HEK293 (cell line): ENCODE data around the gene DLX3.

Experiments used
- TRIM28 ChIP-seq: IDR thresholded peaks from 2 replicates; pipeline ENCODE4 v1.6.1; 2011; ENCODE audit warnings: low read length, control low read depth, borderline replicate concordance
- ZBTB7A ChIP-seq: fragments of 450-650 bp; formaldehyde crosslinking; IDR thresholded peaks from 2 replicates; pipeline ENCODE4 v1.5.1; 2016; ENCODE audit warnings: low read depth, missing biosample characterization, missing genetic modification characterization
- ZIC2 ChIP-seq: fragments of 450-650 bp; formaldehyde crosslinking; IDR thresholded peaks from 2 replicates; pipeline ENCODE4 v1.5.1; 2016; ENCODE audit warnings: missing biosample characterization, missing genetic modification characterization
- ZNF121 ChIP-seq: fragments of 450-650 bp; formaldehyde crosslinking; IDR thresholded peaks from 2 replicates; pipeline ENCODE4 v1.5.1; 2016; ENCODE audit warnings: missing biosample characterization, missing genetic modification characterization
- ZNF23 ChIP-seq: fragments of 450-650 bp; formaldehyde crosslinking; IDR thresholded peaks from 2 replicates; pipeline ENCODE4 v1.5.1; 2016; ENCODE audit warnings: missing biosample characterization, missing genetic modification characterization, borderline replicate concordance
- ZNF600 ChIP-seq: fragments of 450-650 bp; formaldehyde crosslinking; IDR thresholded peaks from 2 replicates; pipeline ENCODE4 v1.5.1; 2016; ENCODE audit warnings: missing biosample characterization, missing genetic modification characterization
- ZNF707 ChIP-seq: fragments of 450-650 bp; formaldehyde crosslinking; IDR thresholded peaks from 2 replicates; pipeline ENCODE4 v1.5.1; 2016; ENCODE audit warnings: missing biosample characterization, missing genetic modification characterization
- TF ChIP-seq, protein P1 (sequence below): fragments of 450-650 bp; formaldehyde crosslinking; IDR thresholded peaks from 2 replicates; pipeline ENCODE4 v1.5.1; 2016; ENCODE audit warnings: missing biosample characterization, missing genetic modification characterization
- TF ChIP-seq, protein P2 (sequence below): fragments of 450-650 bp; formaldehyde crosslinking; IDR thresholded peaks from 2 replicates; pipeline ENCODE4 v1.5.1; 2017; ENCODE audit warnings: missing biosample characterization, missing genetic modification characterization
- TF ChIP-seq, protein P3 (sequence below): fragments of 450-650 bp; formaldehyde crosslinking; IDR thresholded peaks from 2 replicates; pipeline ENCODE4 v1.5.1; 2016; ENCODE audit warnings: missing biosample characterization, missing genetic modification characterization

DNA sequence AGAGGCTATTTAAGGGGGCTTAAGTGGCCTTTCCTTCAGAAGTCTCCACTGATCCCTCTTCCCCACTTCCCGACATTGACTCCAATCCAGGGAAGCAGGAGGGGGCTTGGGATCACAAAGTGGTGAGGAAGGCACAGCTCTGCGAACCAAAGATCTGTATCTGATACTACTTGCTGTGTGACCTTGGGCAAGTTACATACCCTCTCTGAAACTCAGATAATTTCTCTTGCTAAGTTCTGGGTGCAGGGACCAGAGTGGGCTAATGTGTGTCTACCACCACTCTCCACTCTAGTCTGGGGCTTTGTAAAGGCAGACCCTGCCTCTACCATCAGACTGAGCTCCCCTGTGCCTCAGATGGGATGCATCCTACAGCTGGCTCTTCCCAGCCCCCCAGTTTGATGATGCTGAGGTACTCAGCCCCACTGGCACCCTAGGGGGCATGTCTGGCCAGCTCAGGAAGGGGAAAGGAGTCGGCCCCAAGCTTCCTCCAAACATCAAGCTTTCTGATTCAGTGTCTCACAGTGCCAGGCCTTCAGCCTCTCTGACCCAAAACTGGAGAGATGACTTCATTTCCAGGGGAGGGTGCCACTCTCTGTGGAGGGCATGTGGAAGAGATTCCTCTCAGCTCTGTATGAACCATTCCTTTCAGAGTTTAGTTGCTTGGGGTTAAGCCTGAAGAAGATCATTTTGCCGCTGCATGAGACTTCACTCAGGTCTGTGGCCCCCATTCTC lies 15.1 kb downstream of the DLX3 start:
- no peak for TF ChIP-seq ZNF707 (tag by site-specific recombination)
- TF ChIP-seq, protein P1, sequence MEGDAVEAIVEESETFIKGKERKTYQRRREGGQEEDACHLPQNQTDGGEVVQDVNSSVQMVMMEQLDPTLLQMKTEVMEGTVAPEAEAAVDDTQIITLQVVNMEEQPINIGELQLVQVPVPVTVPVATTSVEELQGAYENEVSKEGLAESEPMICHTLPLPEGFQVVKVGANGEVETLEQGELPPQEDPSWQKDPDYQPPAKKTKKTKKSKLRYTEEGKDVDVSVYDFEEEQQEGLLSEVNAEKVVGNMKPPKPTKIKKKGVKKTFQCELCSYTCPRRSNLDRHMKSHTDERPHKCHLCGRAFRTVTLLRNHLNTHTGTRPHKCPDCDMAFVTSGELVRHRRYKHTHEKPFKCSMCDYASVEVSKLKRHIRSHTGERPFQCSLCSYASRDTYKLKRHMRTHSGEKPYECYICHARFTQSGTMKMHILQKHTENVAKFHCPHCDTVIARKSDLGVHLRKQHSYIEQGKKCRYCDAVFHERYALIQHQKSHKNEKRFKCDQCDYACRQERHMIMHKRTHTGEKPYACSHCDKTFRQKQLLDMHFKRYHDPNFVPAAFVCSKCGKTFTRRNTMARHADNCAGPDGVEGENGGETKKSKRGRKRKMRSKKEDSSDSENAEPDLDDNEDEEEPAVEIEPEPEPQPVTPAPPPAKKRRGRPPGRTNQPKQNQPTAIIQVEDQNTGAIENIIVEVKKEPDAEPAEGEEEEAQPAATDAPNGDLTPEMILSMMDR (tag by site-specific recombination): no peak
- no peak for TF ChIP-seq TRIM28
- no peak for TF ChIP-seq ZIC2
- no peak for TF ChIP-seq ZNF23 (tag by site-specific recombination)
- TF ChIP-seq ZNF600 (tag by site-specific recombination): no peak
- TF ChIP-seq, protein P2, sequence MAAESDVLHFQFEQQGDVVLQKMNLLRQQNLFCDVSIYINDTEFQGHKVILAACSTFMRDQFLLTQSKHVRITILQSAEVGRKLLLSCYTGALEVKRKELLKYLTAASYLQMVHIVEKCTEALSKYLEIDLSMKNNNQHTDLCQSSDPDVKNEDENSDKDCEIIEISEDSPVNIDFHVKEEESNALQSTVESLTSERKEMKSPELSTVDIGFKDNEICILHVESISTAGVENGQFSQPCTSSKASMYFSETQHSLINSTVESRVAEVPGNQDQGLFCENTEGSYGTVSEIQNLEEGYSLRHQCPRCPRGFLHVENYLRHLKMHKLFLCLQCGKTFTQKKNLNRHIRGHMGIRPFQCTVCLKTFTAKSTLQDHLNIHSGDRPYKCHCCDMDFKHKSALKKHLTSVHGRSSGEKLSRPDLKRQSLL (tag by site-specific recombination): no peak
- no peak for TF ChIP-seq ZBTB7A (tag by site-specific recombination)
- no peak for TF ChIP-seq ZNF121 (tag by site-specific recombination)
- TF ChIP-seq, protein P3, sequence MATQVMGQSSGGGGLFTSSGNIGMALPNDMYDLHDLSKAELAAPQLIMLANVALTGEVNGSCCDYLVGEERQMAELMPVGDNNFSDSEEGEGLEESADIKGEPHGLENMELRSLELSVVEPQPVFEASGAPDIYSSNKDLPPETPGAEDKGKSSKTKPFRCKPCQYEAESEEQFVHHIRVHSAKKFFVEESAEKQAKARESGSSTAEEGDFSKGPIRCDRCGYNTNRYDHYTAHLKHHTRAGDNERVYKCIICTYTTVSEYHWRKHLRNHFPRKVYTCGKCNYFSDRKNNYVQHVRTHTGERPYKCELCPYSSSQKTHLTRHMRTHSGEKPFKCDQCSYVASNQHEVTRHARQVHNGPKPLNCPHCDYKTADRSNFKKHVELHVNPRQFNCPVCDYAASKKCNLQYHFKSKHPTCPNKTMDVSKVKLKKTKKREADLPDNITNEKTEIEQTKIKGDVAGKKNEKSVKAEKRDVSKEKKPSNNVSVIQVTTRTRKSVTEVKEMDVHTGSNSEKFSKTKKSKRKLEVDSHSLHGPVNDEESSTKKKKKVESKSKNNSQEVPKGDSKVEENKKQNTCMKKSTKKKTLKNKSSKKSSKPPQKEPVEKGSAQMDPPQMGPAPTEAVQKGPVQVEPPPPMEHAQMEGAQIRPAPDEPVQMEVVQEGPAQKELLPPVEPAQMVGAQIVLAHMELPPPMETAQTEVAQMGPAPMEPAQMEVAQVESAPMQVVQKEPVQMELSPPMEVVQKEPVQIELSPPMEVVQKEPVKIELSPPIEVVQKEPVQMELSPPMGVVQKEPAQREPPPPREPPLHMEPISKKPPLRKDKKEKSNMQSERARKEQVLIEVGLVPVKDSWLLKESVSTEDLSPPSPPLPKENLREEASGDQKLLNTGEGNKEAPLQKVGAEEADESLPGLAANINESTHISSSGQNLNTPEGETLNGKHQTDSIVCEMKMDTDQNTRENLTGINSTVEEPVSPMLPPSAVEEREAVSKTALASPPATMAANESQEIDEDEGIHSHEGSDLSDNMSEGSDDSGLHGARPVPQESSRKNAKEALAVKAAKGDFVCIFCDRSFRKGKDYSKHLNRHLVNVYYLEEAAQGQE: no peak
